SK-N-DZ (cell line): ENCODE results near the gene KRT33B.
A peak's percentile ranks its signal among the peaks of the same experiment; 100 is the strongest.

Source experiments
- DNase-seq: peaks from one replicate; pipeline ENCODE4 v3.0.0-alpha.2; 2015; ENCODE audit warnings: low spot score

Gene KRT33B

DNA sequence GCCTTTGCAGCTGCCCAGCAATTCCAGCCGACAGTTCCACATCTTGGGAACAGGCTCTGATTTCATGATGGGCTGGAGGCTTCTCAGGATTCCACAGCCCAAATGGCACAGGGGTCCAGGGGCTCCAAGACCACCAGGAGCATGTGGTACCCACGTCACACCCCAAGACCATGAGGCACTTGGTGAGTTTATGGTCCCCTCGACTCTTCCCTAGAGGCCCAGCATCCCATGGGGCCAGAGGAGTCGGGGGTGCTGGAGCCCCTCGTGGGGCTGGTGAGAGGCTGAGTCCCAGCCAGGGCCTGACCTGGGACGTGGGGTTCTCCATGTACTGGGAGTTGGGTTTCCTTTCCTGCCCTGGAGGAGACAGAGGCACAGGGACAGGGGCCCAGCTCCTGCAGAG is 44.0 kb downstream of the KRT33B start:
- DNase-seq = no peak

DNA sequence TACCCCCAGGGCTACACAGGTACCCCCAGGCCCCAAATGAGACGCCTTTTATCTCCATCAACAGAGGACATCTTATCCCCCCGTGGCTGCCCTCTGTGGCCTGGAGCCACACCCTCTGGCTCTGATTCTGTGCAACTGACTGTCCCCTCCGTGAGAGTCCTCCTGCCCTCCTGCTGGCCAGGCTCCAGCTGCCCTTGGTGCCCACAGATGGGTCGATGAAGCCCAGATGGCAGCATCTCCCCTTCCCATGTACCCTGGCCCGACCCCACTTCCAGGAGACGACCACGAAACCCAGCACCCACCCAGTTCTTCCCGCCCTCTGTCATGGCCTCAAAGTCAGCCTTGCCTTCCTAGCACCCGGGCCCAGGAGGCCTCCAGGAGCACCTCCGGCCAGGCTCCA is 44.5 kb downstream of the KRT33B start:
- DNase-seq = no peak

DNA sequence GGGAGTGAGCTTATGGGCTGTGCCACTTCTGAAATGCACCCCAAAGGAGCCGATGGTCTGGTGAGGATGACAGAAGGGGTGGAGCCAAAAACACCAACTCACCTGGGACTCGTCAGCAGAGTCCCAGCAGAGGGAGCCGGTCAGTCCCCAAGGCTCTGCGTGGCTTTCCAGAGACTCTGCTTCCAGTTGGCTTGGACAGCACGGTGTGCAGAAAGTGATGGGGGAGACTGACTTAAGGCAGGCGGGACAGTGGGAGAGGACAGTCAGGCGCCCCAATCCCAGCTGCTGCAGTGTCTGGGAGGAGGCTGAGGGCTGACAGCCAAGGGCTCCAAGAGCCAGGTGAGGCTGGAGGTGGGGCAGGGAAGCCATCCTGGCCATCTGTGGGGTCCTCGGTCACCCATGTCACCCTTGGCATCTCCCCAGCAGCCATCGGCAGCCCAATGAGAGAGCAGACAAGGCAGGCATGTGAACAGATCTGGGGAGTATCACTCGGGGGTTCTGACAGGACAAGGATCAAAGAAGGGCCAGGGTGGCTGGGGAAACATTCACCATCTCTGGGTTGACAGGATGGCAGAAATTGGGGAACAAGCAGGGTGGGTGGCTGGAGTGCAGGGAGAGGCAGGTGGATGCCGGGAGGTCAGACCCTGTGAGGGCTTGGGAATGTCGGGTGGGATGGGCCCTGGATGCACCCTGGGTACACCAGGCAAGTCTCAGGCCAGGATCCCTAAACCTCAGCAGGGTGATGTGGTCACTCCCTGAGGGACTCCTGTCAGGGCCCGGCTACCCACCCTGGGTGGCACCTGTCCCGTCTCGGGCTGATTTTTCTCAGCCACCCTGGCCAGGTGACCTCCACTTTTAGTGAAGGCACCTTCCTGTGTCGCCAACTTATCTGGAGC is 45.2 kb downstream of the KRT33B start:
- no peak for DNase-seq

DNA sequence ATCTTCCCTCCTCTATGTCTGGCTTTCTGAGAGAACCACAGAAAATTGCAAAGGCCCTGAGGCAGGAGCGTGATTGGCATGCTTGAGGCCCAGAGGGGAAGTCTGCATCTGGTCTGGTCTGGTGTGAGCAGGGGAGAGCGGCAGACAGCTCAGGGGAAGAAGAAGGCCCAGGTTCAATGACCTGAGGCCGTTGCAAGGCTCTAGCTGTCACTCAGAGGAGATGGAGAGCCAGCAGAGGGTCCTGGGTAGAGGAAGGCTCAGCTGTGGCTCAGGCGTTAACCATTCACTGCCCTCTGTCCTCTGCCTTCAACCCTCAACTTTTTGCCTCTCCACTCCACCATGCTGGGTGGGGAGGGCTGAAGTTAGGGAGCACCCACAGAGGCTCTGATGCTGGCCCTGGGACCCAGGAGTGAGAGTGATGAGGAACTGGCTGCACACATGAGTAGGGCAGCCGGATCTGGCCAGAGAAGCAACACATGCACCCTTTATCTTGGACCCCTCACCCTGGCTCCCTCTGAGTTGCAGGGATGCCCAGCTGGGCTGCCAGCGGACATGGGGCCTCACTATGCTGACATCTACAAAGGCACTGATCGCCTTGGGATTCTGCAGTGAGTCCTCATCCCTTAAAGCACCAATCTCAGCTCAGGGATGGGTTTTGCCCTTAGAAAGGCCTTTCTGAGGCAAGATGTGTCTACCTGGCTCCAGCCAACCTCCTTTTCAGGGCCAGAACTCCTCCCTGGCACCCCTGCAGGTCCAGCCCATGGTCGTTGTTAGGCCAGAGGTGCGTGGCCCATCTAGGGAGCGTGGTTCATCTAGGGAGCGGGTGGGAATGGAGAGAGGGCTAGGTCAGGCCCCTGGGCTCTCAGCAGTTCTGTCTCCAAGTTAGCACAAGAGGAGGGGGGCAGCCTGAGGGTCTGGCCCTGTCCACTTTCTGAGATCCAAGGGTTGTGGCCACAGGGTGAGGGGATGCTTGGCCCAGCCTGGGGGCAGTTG is 46.4 kb downstream of the KRT33B start:
- no peak for DNase-seq

DNA sequence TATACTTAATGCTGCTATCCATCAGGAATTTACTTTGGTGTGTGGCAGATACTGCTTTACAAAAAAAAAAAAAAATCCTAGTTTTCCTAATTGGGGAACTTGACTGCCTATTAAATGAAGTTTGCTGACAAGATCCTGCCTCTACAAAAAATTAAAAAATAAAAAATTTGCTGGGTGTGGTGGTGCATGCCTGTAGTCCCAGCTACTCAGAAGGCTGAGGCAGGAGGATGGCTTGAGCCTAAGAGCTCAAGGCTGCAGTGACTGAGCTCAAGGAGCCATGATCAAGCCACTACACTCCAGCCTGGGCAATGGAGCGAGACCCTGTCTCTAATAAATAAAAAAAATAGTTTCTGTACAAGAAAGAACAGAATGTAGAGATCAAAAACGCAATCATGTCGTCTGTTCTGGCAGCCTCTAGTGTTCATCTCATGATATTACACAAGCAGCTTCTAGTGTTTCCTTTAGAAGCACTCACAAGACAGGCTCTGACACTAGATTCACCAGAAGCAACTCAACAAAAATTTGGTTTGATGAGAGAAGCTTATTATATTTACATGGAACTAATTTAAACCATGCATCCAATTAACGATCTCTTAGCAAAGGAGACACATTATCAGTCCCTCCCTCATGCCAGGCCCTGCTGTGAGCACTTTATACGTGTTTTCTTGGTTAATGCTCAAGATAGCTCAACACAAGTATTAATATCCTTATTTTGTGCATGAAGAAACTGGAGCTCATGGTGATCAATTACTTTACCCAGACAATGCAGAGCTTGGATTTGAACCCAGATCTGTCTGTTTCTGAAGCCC is 47.3 kb downstream of the KRT33B start:
- peak; percentile 11 for DNase-seq

DNA sequence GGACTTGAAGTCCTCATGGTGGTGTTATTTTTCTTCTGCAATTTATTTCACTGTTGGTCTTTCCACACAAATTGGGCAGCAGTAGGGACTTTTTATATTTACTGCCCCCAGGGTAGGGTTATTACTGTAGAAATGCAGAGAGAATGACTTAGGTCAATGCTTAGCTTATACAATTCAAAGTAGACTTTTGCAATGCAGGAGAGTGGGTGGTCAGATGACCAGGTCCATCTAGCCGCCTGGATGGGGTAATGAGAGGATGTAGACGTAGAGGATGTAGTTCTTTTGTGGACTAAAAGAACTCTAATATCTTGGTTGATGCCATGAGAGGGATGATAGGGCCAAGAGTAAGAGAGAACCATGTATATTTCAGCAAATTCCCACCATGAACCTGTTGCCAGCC is 51.4 kb downstream of the KRT33B start:
- no peak for DNase-seq

DNA sequence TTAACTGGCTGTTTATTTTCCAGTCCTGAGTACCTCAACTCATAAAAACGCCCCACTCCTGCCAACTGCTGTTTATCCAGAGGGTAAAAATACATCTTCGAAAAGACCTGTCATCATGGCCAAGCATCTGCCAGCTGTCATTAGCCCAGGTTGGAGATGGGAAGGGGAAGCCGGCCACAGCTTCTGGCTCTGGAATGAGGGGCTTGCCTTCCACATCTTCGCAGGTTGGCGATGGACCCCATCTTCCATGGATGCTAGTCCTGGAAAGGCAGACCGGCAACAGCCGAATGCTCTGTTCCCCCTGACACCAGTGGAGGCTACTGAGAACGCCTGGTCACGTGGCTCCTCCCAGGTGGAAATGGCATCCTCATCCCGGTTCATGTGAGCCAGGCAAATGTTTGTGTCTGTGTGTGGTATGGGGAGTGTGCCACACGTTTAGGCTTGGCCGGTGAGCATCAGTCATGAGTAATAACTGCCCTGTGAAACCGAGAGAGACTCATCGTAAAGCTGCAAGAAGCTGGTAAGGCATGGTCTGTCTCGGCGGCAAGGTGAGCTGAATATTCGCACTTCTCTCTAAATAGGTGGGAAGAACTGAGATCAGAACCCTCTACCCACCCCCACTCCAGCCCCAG is 53.7 kb downstream of the KRT33B start:
- DNase-seq = no peak

DNA sequence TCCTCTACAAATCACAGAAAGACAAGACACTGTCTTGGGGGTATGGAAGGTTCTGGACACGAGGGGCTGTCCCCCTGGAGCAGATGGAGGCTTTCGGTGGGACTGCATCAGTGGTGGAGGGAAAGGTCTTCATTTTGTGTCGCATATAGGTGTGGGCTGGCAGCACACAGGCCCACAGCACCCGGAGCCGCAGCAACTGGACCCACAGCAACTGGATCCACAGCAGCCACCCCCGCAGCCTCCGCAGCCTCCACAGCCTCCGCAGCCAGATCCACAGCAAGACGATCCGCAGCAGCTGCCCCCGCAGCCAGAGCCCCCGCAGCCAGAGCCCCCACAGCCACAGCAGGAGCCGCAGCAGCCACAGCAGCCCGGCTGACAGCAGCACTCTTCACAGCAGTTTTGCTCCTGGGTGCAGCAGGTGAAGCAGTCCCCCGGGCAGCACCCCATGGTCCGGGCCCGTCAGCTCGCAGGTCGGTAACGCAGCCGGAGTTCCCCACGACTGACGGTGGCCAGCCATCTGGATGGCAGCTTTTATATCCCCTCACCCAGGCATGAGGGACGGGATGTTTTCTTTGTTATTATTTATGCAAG is 54.3 kb downstream of the KRT33B start, which contains the start of gene KRTAP17-1:
TSS of gene KRTAP17-1 (minus strand) at position 507 of the 591 bp plus-strand sequence. CDS start at position 447, 60 bp downstream.
- no peak for DNase-seq
